Ecto neural progenitor cell (in vitro differentiated cells): Measurements from ENCODE around the gene PRKD1.
"Not testable (repeated sequence)": the region's sequence is repeated elsewhere in the genome, so short reads cannot be mapped to it uniquely, and the experiment has no call there.

Source experiments
- DNase-seq: peaks from one replicate; pipeline ENCODE4 v3.0.0-alpha.2; 2018; ENCODE audit warnings: low spot score

The PRKD1 gene

GRCh38 chr14:29798108-29798663 is 129.5 kb downstream of the PRKD1 start:
- no peak for DNase-seq

DNA sequence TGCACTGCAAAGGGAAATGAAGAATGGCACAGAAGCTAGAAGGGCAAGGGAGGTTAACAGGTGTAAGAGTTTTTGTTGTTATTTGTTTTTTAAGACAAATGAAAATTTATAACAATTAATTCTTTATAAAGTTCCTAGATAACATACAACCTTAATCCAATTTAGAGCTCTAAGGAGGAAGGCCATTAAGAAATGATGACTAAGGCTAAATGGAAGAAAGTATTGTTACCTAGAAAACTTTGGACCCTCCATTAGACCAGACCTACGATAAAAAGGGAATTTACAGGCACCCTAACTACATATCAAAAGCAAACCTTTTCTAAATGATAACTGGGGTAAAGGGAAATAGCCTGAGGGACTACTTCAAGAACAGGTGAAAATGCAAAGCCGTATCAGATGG is 130.8 kb downstream of the PRKD1 start:
- DNase-seq = no peak

- DNase-seq = no peak
Observed at GRCh38 chr14:29789475-29789874, 138.2 kb downstream of the PRKD1 start.

DNA sequence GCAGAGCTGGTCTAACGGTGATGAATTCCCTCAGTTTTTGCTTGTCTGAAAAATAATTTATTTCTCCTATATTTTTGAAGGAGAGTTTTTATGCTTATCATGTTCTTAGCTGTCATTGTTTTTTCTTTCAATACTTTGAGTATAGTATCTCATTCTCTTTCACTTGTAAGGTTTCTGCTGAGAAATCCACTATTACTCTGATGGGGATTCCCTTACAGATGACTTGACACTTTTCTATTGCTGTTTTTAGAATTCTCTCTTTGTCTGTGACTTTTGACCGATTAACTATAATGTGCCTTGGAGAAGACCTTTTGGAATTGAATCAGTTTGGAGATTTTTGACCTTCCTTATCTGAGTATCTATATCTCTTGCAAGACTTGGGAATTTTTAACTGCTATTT is 139.6 kb downstream of the PRKD1 start:
- DNase-seq = no peak

DNA sequence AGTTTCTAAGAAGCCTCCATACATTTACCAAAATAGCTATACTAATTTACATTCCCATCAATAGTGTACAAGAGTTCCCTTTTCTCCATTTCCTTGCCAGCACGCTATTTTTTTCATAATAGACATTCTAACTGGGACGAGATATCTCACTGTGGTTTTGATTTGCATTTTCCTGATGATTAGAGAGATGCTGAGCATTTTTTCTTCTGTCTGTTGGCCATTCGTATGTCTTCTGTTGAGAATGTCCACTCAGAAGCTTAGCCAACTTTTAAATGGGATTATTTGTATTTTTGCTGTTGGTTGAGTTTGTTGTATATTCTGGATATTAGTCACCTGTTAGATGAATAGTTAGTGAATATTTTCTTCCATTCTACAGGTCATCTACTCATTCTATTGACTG is 144.1 kb downstream of the PRKD1 start:
- no peak for DNase-seq

- DNase-seq = no peak
Observed at GRCh38 chr14:29782041-29782440, 145.6 kb downstream of the PRKD1 start.

- not testable (repeated sequence) for DNase-seq
Observed at GRCh38 chr14:29777142-29777541, 150.5 kb downstream of the PRKD1 start.

GRCh38 chr14:29773990-29774389 is 153.7 kb downstream of the PRKD1 start:
- DNase-seq = no peak

DNA sequence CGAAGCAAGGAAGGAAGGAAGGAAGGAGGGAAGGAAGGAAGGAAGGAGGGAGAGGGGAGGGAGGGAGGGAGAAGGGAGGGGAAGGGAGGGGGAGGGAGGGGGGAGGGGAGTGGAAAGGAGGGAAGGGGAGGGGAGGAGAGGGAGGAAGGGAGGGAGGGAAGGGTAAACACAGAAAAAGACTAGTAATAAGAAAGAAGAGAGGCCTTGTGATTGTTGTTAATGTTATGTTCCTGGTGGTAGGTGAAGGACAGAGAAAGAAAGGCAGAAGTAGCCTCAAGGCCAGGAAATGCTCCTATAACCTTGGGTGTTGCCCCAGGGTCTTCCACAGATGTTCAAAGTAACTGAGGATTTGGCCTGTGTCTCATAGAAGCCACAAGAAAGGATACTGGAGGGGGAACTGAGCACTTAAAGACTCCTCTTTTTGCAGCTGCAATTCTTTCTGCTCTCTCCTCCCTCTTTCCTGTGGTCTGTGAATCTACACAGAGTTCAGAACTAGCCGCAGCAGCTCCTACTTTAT is 164.2 kb downstream of the PRKD1 start:
- no peak for DNase-seq

DNA sequence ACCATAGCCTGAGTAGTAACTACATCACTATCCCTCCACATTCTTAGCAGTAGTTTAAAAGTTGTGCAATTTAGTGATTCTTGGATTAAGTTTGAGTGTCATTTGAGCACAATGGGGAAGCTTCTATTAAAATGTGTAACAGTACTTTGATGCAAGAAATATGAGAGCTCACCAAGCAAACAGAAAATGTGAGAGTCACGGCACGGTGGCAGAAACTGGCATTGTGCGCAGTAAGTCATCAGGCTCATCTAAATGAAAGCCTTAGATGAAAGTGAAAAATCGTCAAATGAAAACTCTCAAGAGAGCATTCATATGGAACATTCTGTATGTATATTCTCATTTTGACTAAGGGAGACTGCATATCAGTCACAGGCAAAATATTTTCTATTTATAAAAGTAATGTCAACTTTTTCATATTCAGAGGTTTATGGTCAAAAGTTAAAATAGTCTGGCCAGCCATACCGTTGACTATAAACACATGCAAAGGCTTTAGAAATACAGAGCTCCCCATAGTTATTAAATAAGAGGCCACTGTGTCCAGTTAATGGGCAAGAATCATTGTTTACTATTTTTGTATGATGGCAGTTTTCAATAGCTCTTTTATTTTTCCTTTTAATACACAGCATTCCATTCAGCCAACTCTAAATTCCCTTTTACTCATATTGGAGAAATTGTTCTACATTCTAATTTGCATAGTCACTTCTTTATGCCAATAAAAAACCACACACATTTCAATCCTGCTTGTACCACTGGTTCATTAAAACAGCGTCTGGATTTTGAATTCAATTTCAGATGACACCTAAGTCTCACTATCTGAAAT is 167.9 kb downstream of the PRKD1 start:
- no peak for DNase-seq

- DNase-seq = no peak
Observed at GRCh38 chr14:29757711-29758233, 169.9 kb downstream of the PRKD1 start.

- DNase-seq = no peak
Observed at GRCh38 chr14:29757188-29757680, 170.4 kb downstream of the PRKD1 start.

DNA sequence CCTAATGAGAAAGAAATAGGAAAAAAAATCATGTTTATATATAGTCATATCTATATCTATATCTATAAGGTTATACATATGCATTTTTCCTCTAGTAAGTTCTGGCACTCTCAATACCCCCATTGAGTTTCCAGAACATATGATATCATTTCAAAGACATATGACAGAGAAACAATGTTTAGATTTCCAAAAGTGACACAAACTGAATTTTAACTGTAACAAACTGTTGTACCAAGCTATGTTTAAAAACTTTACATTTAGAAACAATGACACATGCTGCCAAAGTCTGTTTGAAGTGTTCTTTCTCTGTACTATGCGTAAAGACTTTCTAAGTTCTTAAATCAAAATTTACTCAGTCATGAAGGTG is 171.6 kb downstream of the PRKD1 start:
- no peak for DNase-seq

- no peak for DNase-seq
Observed at GRCh38 chr14:29755311-29756018, 172.2 kb downstream of the PRKD1 start.

GRCh38 chr14:29754134-29754533 is 173.5 kb downstream of the PRKD1 start:
- no peak for DNase-seq

DNA sequence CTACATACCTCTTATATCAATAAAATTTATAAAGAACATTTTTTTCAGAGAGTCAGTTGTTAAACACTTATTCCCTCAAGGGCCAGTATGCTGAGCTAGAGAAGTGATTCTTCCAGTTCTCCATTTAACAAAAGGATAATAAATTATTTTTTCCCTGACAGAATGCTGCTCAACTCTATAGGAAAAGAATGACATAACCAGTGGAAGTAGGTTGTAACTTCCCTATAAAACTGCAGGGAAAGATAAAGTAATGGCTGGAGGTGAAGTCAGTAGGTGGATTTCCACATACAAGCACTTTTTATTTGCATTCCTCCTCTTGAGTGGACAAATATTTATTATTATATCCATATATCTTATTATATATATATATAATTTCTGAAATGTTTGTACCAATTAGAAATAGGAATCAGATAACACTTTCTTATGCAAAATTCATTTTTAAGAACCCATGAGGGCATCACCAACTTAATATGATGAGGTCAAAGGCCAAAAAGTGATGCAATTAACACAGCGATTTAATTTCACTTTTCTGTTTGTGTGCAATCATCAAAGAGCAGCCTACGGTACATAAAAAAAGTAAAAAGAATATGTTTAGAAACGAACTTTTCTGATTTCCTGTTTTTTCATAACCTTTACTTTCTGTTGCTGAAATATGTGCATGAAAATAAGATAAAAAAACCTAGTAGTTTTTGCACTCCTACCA is 175.3 kb downstream of the PRKD1 start:
- no peak for DNase-seq

DNA sequence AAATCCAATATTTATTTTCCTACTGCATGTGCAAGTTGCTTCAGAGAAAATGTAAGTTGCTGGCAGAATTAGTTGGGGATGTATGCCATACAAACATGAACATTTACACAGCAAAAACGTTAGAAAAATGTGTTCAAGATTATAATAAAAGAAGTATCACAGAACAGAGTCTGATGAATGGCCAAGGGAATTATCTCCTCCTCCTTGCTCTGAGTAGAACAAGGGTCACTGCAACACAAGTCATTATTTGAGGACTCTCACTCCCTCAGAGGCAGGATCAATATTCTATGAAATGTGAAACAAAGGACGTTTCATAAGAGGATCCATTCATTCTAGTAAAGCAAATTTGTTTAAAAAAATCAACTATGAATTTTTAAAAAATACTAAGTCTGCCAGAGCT is 177.8 kb downstream of the PRKD1 start:
- DNase-seq = no peak

DNA sequence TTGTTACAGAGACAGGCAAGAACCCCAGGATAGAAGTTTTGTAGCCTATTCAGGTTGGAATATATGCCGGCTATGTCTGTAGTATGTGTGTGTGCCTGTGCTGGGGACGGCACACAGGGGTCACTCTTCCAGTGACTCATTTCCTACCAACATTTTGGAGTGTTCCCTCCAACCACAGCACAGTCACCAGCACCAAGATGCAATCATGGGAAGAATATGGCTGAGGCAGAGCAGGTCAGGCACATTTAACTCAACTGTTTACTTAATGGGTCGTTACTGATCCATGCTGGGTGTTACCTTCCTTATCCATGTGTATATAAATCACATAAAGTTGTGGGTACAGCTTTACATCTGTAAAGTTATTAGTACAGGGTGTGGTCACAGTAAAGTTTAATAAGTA is 178.3 kb downstream of the PRKD1 start:
- DNase-seq = no peak

DNA sequence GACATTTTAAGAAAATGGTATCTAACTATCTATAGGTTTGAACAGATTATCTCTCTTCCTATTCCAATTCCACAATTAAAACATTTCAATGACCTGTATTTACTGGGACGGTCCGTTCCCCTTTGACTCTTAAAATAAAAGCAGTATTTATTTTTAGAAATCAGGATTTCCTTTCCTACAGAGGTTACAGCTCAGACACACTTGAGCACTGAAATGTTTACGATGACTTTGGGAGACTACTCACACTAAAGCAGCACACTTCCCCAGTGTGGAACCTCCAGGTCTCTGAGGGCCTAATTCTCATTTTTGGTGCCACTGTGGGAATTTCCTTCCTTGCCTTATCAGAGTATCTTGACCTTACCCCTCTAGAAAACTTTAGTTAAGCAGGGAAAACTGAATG is 181.8 kb downstream of the PRKD1 start:
- DNase-seq = no peak

GRCh38 chr14:29743531-29743930 is 184.1 kb downstream of the PRKD1 start:
- no peak for DNase-seq

GRCh38 chr14:29741909-29742401 is 185.7 kb downstream of the PRKD1 start:
- DNase-seq = no peak

DNA sequence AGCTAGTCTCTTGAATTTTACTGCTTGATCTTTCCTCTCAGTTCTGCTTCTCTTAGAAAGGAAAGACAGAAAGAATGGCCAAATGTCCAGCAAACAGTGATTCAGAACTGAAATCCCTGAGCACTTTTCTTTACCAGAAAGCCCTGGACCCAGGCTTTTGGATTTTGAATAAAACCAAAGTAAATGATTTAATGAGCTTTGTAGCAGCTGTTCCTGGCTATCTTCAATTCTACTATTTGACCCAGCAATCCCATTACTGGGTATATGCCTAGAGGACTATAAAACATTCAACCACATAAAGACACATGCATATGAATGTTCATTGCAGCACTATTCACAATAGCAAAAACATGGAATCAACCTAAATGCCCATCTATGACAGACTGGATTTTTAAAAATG is 187.2 kb downstream of the PRKD1 start:
- DNase-seq = no peak
